HepG2 (cell line): ENCODE data around the gene MATR3. TPM values are rescaled to one million over a fixed set of nuclear protein-coding genes. Genes with fewer than 3 reads are reported as not detected.

ENCODE experiments used
- GRHL1 ChIP-seq: sonication (generic); formaldehyde crosslinking; conservative IDR thresholded peaks from 2 replicates; pipeline ENCODE4 v1.8.0; 2022; ENCODE audit warnings: missing genetic modification reagents
- UBTF ChIP-seq: sonication (generic); formaldehyde crosslinking; IDR thresholded peaks from 2 replicates; pipeline ENCODE4 v1.4.0; 2020; ENCODE audit warnings: mild to moderate bottlenecking, missing genetic modification reagents
- ZBTB1 ChIP-seq: sonication (generic); formaldehyde crosslinking; IDR thresholded peaks from 2 replicates; pipeline ENCODE4 v1.4.0; 2020; ENCODE audit warnings: missing genetic modification reagents, borderline replicate concordance
- ZFY ChIP-seq: sonication (generic); formaldehyde crosslinking; IDR thresholded peaks from 2 replicates; pipeline ENCODE4 v1.4.0; 2020; ENCODE audit warnings: missing genetic modification reagents
- ZHX2 ChIP-seq, 2 experiments: sonication (generic) in 1 of 2; formaldehyde crosslinking in 1 of 2; IDR thresholded peaks; 2 replicates each; pipeline versions ENCODE4 v1.6.1 to v1.9.0; 2014 to 2022; ENCODE audit warnings: antibody characterized with exemption in 1 of 2, borderline replicate concordance in 1 of 2, inconsistent platforms in 1 of 2, low read depth in 1 of 2, missing genetic modification reagents in 1 of 2
- ZKSCAN8 ChIP-seq: IDR thresholded peaks from 2 replicates; pipeline ENCODE4 v1.6.1; 2016; ENCODE audit warnings: borderline replicate concordance, missing genetic modification reagents, missing compliant biosample characterization
- ZNF318 ChIP-seq: sonication (generic); formaldehyde crosslinking; IDR thresholded peaks from 2 replicates; pipeline ENCODE4 v1.4.0; 2020; ENCODE audit warnings: mild to moderate bottlenecking, missing genetic modification reagents
- ZNF878 ChIP-seq: sonication (generic); formaldehyde crosslinking; IDR thresholded peaks from 2 replicates; pipeline ENCODE4 v1.8.1; 2023; ENCODE audit warnings: mild to moderate bottlenecking, missing genetic modification reagents, moderate library complexity
- polyA plus RNA-seq, 8 experiments: library from polyadenylated mRNA; depleted of rRNA in 3 of 8; stranded (reverse) in 7 of 8; unstranded in 1 of 8; fragments of >200 nt; fragmentation: Illumina TruSeq in 4 of 8; extraction: Trizol in 4 of 8; gene quantifications; 2 replicates each; pipeline versions ENCODE4 v1.2.1 to v1.2.3, GENCODE V29; 2011 to 2016; ENCODE audit warnings: low read depth in 4 of 8, missing spikeins in 1 of 8, mixed read lengths in 1 of 8; ENCODE audit not compliant: insufficient read depth in 1 of 8
- total RNA-seq, 5 experiments: library from RNA; depleted of rRNA; stranded (reverse); fragments of >200 nt; fragmentation: Illumina TruSeq; extraction: Trizol; gene quantifications; 2 replicates each; pipeline ENCODE4 v1.2.3, GENCODE V29; 2016; ENCODE audit warnings: low read depth in 1 of 5

MATR3 gene
- total and polyA plus RNA-seq, 2 of the 13 experiments (the other 11 are each of a cell fraction or from before 2014, with no cell fraction given) = 94.2 to 341 TPM

- TF ChIP-seq UBTF (CRISPR knock-in tag) (peak; percentile 44), ZNF318 (no peak), ZFY (CRISPR knock-in tag) (peak; percentile 47; the same call in 1 of the 2 replicates), ZNF878 (no peak), ZBTB1 (CRISPR knock-in tag) (no peak), ZKSCAN8 (CRISPR knock-in tag) (no peak), GRHL1 (CRISPR knock-in tag) (no peak), ZHX2 (IDR thresholded peaks at IDR 0.05; ENCODE audit: low read depth) (peak; percentile 47; the same call in 1 of the 2 replicates), ZHX2 (CRISPR knock-in tag; IDR thresholded peaks at IDR 0.05; ENCODE audit: borderline replicate concordance) (no peak)
Observed at GRCh38 chr5:139294374-139295165, 1.0 kb downstream of the MATR3 start (continued).
